ENCODE measurements around the gene ANGPTL5. TPM values are rescaled to one million over a fixed set of nuclear protein-coding genes. Genes with fewer than 3 reads are reported as not detected.
"Not testable (repeated sequence)": the region's sequence is repeated elsewhere in the genome, so short reads cannot be mapped to it uniquely, and the experiment has no call there.

Gene ANGPTL5
- total RNA-seq, 1 donor from 2014 or later, result not detected

- DNase-seq (no peak), ATAC-seq (ENCODE audit: low read depth) (no peak)
- peaks cover 12% of the 10 kb centered on the region for H3K27me3 Mint-ChIP-seq
- CTCF ChIA-PET, result interaction anchor here (8.2 kb wide), 1 partner anchor 145 kb away, joined by 238 read pairs; no protein-coding TSS in a partner anchor
- H3K36me3 Mint-ChIP-seq (ENCODE audit: low read depth), result no peaks in the 10 kb centered on the region
- no peak for TF ChIP-seq CTCF (IDR thresholded peaks at IDR 0.05)
- no peaks in the 10 kb centered on the region for H3K4me1 Mint-ChIP-seq
- no peak overlapping the region for H3K4me3 Mint-ChIP-seq
- no peak overlapping the region for H3K27ac Mint-ChIP-seq
- intact Hi-C loops (cut with micrococcal nuclease), result no loop called here
- peaks cover 2% of the 10 kb centered on the region for H3K9me3 Mint-ChIP-seq
- POLR2A ChIA-PET, result no interaction called here
These were observed 53.0 kb downstream of the ANGPTL5 start for GRCh38 chr11:101863361-101863760.

GRCh38 chr11:101862391-101863233, 53.7 kb downstream of the ANGPTL5 start:
- H3K27ac Mint-ChIP-seq, result no peak overlapping the region
- H3K9me3 Mint-ChIP-seq, result peaks cover 2% of the 10 kb centered on the region
- POLR2A ChIA-PET, result no interaction called here
- peaks cover 12% of the 10 kb centered on the region for H3K27me3 Mint-ChIP-seq
- ATAC-seq (ENCODE audit: low read depth), result no peak
- H3K4me1 Mint-ChIP-seq, result no peaks in the 10 kb centered on the region
- intact Hi-C loops (cut with micrococcal nuclease), result no loop called here
- no peak overlapping the region for H3K4me3 Mint-ChIP-seq
- no peak for TF ChIP-seq CTCF (IDR thresholded peaks at IDR 0.05)
- no peak for DNase-seq
- H3K36me3 Mint-ChIP-seq (ENCODE audit: low read depth), result no peaks in the 10 kb centered on the region
- CTCF ChIA-PET, result interaction anchor here (1.3 to 8.2 kb wide), 3 partner anchors 25 to 750 kb away, joined by 4 to 238 read pairs (median 4); no protein-coding TSS in a partner anchor

GRCh38 chr11:101860696-101861427, 55.5 kb downstream of the ANGPTL5 start:
- TF ChIP-seq CTCF (IDR thresholded peaks at IDR 0.05), result no peak
- Mint-ChIP-seq H3K4me1 (no peaks in the 10 kb centered on the region), H3K27me3 (peaks cover 12% of the 10 kb centered on the region), H3K27ac (no peak overlapping the region), H3K9me3 (peaks cover 2% of the 10 kb centered on the region), H3K4me3 (no peak overlapping the region), H3K36me3 (ENCODE audit: low read depth) (no peaks in the 10 kb centered on the region)
- POLR2A ChIA-PET, result no interaction called here
- ATAC-seq (ENCODE audit: low read depth) (peak; percentile 52), DNase-seq (no peak)
- CTCF ChIA-PET, result interaction anchor here (0.9 to 8.2 kb wide), 14 partner anchors 9 to 805 kb away, joined by 3 to 238 read pairs (median 6); partner anchors contain the start of gene CEP126
- intact Hi-C loops (cut with micrococcal nuclease), result loop anchor here (1.0 to 2.0 kb wide), 2 partner anchors 147 to 806 kb away; no protein-coding TSS in a partner anchor

GRCh38 chr11:101852260-101852659, 64.1 kb downstream of the ANGPTL5 start:
- H3K27ac Mint-ChIP-seq; ATAC-seq (ENCODE audit: low read depth); POLR2A ChIA-PET; H3K4me1 Mint-ChIP-seq; H3K4me3 Mint-ChIP-seq; H3K27me3 Mint-ChIP-seq; H3K9me3 Mint-ChIP-seq; H3K36me3 Mint-ChIP-seq (ENCODE audit: low read depth); DNase-seq: not testable (repeated sequence)
- CTCF ChIA-PET, result interaction anchor here (0.9 kb wide), 1 partner anchor 9 kb away, joined by 4 read pairs; no protein-coding TSS in a partner anchor
- intact Hi-C loops (cut with micrococcal nuclease), result loop anchor here (2.0 kb wide), 1 partner anchor 815 kb away; no protein-coding TSS in a partner anchor

GRCh38 chr11:101848262-101848661, 68.1 kb downstream of the ANGPTL5 start:
- Mint-ChIP-seq H3K4me1 (no peaks in the 10 kb centered on the region), H3K36me3 (ENCODE audit: low read depth) (no peaks in the 10 kb centered on the region), H3K27ac (no peak overlapping the region), H3K9me3 (no peaks in the 10 kb centered on the region), H3K27me3 (peaks cover 4% of the 10 kb centered on the region), H3K4me3 (no peak overlapping the region)
- intact Hi-C loops (cut with micrococcal nuclease), result loop anchor here (1.0 to 2.0 kb wide), 2 partner anchors 391 to 1271 kb away; no protein-coding TSS in a partner anchor
- DNase-seq, result no peak
- POLR2A ChIA-PET, result no interaction called here
- TF ChIP-seq CTCF (IDR thresholded peaks at IDR 0.05), result no peak
- CTCF ChIA-PET, result interaction anchor here (1.1 to 2.4 kb wide), 3 partner anchors 13 to 391 kb away, joined by 3 to 13 read pairs (median 9); no protein-coding TSS in a partner anchor
- no peak for ATAC-seq (ENCODE audit: low read depth)
